GM23338 (cell line): ENCODE measurements around the gene RAPGEF5. TPM values are rescaled to one million over a fixed set of nuclear protein-coding genes. Genes with fewer than 3 reads are reported as not detected.
A peak's percentile ranks its signal among the peaks of the same experiment; 100 is the strongest.

Experiments used
- ATAC-seq: fragments of 200-7000 bp; cut with Tn5 transposase; 3 replicates; pipeline ENCODE4 v1.9.1; 2020
- DNase-seq: peaks from one replicate; pipeline ENCODE4 v3.0.0-alpha.2; 2015; ENCODE audit warnings: low spot score
- H2AFZ ChIP-seq: fragments of 200-600 bp; sonication (generic); 2 replicates; pipeline ENCODE4 v1.8.0; 2016; ENCODE audit warnings: antibody characterized with exemption, mild to moderate bottlenecking, moderate library complexity
- H3F3A ChIP-seq: fragments of 200-600 bp; sonication (generic); replicated peaks from 2 replicates; pipeline ENCODE4 v1.8.0; 2017; ENCODE audit warnings: antibody characterized with exemption, mixed run types, low read depth
- H3K27ac ChIP-seq: fragments of 200-600 bp; sonication (generic); 2 replicates; pipeline ENCODE4 v1.6.1; 2016; ENCODE audit warnings: low read depth
- H3K27me3 ChIP-seq: fragments of 200-600 bp; sonication (generic); 2 replicates; pipeline ENCODE4 v1.8.0; 2016; ENCODE audit warnings: mild to moderate bottlenecking, mixed run types, moderate library complexity; ENCODE audit not compliant: insufficient read depth
- H3K36me3 ChIP-seq: fragments of 200-600 bp; sonication (generic); 2 replicates; pipeline ENCODE4 v1.8.0; 2016; ENCODE audit warnings: mild to moderate bottlenecking; ENCODE audit not compliant: insufficient read depth
- H3K4me1 ChIP-seq: fragments of 200-600 bp; sonication (generic); 2 replicates; pipeline ENCODE4 v1.8.0; 2016; ENCODE audit warnings: mild to moderate bottlenecking, moderate library complexity; ENCODE audit not compliant: insufficient read depth
- H3K4me2 ChIP-seq: fragments of 200-600 bp; sonication (generic); 2 replicates; pipeline ENCODE4 v1.7.1; 2017; ENCODE audit warnings: mixed run types
- H3K4me3 ChIP-seq: fragments of 200-600 bp; sonication (generic); 2 replicates; pipeline ENCODE4 v1.6.1; 2016; ENCODE audit warnings: mixed run types
- H3K79me2 ChIP-seq: fragments of 200-600 bp; sonication (generic); replicated peaks from 2 replicates; pipeline ENCODE4 v1.8.0; 2017; ENCODE audit warnings: mild to moderate bottlenecking; ENCODE audit not compliant: insufficient read depth
- H3K9me2 ChIP-seq: fragments of 200-600 bp; sonication (generic); 2 replicates; pipeline ENCODE4 v1.8.0; 2017; ENCODE audit not compliant: insufficient read depth
- H4K20me1 ChIP-seq: fragments of 200-600 bp; sonication (generic); replicated peaks from 2 replicates; pipeline ENCODE4 v1.8.0; 2017; ENCODE audit warnings: mild to moderate bottlenecking; ENCODE audit not compliant: insufficient read depth
- H3K27ac Mint-ChIP-seq: 2 replicates; pipeline ENCODE4 v1.8.0; 2020; ENCODE audit warnings: inconsistent platforms, mild to moderate bottlenecking, moderate library complexity, mixed read lengths
- H3K27me3 Mint-ChIP-seq: 3 replicates; pipeline ENCODE4 v1.8.0; 2022; ENCODE audit warnings: low read depth, mild to moderate bottlenecking, moderate library complexity, mixed read lengths, inconsistent platforms; ENCODE audit not compliant: insufficient read depth, poor library complexity
- H3K36me3 Mint-ChIP-seq: 3 replicates; pipeline ENCODE4 v1.8.0; 2021; ENCODE audit warnings: low read depth, mild to moderate bottlenecking, inconsistent platforms, moderate library complexity, mixed read lengths
- H3K4me1 Mint-ChIP-seq: 3 replicates; pipeline ENCODE4 v1.8.0; 2020; ENCODE audit warnings: mild to moderate bottlenecking, inconsistent platforms, mixed read lengths
- H3K4me3 Mint-ChIP-seq: 3 replicates; pipeline ENCODE4 v1.8.0; 2021; ENCODE audit warnings: moderate library complexity, mild to moderate bottlenecking, inconsistent platforms, mixed read lengths
- H3K9me3 Mint-ChIP-seq: 3 replicates; pipeline ENCODE4 v1.8.0; 2020; ENCODE audit warnings: moderate library complexity, mild to moderate bottlenecking, inconsistent platforms, mixed read lengths
- CREB1 ChIP-seq: fragments of 250-450 bp; sonication (Bioruptor Pico); IDR thresholded peaks from 2 replicates; pipeline ENCODE4 v1.5.0; 2020; ENCODE audit warnings: low read depth, mild to moderate bottlenecking, moderate library complexity
- EZH2 ChIP-seq: fragments of 200-600 bp; sonication (generic); IDR thresholded peaks from one replicate; pipeline ENCODE4 v1.8.0; 2017; ENCODE audit warnings: antibody characterized with exemption, mild to moderate bottlenecking, low read depth; ENCODE audit not compliant: unreplicated experiment
- EZH2phosphoT487 ChIP-seq: fragments of 200-600 bp; sonication (generic); IDR thresholded peaks from one replicate; pipeline ENCODE4 v1.8.1; 2018; ENCODE audit warnings: antibody characterized with exemption; ENCODE audit not compliant: unreplicated experiment
- JUNB ChIP-seq: IDR thresholded peaks from one replicate; pipeline ENCODE4 v1.6.1; 2016; ENCODE audit warnings: antibody characterized with exemption; ENCODE audit not compliant: unreplicated experiment
- NANOG ChIP-seq: IDR thresholded peaks from 2 replicates; pipeline ENCODE4 v1.6.1; 2016; ENCODE audit warnings: antibody characterized with exemption, borderline replicate concordance
- ZNF114 ChIP-seq: fragments of 250-450 bp; sonication (Bioruptor Pico); IDR thresholded peaks from 2 replicates; pipeline ENCODE4 v1.5.0; 2020; ENCODE audit warnings: mild to moderate bottlenecking, moderate library complexity
- ZNF331 ChIP-seq: fragments of 250-450 bp; sonication (Bioruptor Pico); IDR thresholded peaks from 2 replicates; pipeline ENCODE4 v1.5.0; 2020; ENCODE audit warnings: low read depth, mild to moderate bottlenecking, moderate library complexity
- polyA plus RNA-seq: library from polyadenylated mRNA; unstranded; fragments of >200 nt; fragmentation: Nextera tagmentation; extraction: Ambion mirVana; gene quantifications from 2 replicates; pipeline ENCODE4 v1.2.1, GENCODE V29; 2016
- total RNA-seq: library from RNA; depleted of rRNA; stranded (reverse); fragments of >200 nt; shearing (Covaris generic); gene quantifications from 2 replicates; pipeline ENCODE4 v1.2.3, GENCODE V29; 2014
- TF ChIP-seq, protein P1 (sequence below): IDR thresholded peaks from one replicate; pipeline ENCODE4 v1.6.1; 2018; ENCODE audit warnings: antibody characterized with exemption; ENCODE audit not compliant: unreplicated experiment
- TF ChIP-seq, protein P2 (sequence below): fragments of 250-450 bp; sonication (Bioruptor Pico); IDR thresholded peaks from 2 replicates; pipeline ENCODE4 v1.5.0; 2020; ENCODE audit warnings: mild to moderate bottlenecking, moderate library complexity

The RAPGEF5 gene
- total and polyA plus RNA-seq, 2 experiments from 2014 or later: 6.3 to 13.1 TPM

DNA sequence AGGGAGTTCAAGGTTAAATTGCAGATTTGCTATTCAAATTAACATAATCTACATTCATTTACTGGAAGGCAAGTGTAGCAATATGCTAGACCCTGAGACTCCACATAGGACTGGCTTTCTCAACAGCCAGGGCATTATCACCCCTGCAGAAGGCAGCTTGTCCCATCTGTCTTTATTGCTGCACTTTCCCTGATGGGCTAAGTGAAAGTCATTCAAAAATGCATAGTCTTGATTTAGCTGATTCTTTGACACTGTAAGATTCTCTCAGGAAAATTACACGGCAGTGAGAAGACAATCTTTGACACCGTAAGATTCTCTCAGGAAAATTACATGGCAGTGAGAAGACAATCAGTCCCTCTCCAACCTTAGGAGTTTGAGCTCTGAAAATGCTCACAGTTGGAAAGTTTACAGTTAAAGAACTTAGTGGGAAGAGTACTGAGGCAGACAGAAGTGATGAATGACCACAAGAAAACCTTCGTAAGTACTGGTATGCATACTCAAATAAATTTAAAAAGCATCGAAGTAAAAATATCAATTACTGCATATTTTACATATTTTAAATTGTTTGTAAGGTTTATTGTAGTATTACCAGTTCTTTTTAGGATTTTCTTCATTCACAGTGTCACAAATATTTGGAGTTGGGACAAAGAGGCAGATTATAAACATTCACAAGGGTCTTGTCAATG is 88.9 kb downstream of the RAPGEF5 start:
- Histone ChIP-seq H3F3A (no peaks in the 10 kb centered on the region), H2AFZ (no peak overlapping the region), H3K27me3 (no peaks in the 10 kb centered on the region), H3K79me2 (no peaks in the 10 kb centered on the region), H3K4me1 (peaks cover 23% of the 10 kb centered on the region), H3K36me3 (no peaks in the 10 kb centered on the region), H3K9me2 (no peaks in the 10 kb centered on the region), H3K4me3 (no peak overlapping the region), H4K20me1 (no peaks in the 10 kb centered on the region), H3K4me2 (peak overlapping the region; percentile 22; the same call in 1 of the 2 replicates), H3K27ac (peak overlapping the region; percentile 29; the same call in 1 of the 2 replicates)
- Mint-ChIP-seq H3K9me3 (no peaks in the 10 kb centered on the region), H3K27ac (no peak overlapping the region), H3K4me3 (no peak overlapping the region), H3K4me1 (peaks cover 22% of the 10 kb centered on the region), H3K27me3 (peaks cover 3% of the 10 kb centered on the region), H3K36me3 (no peaks in the 10 kb centered on the region; the same call in 2 of the 3 replicates)
- TF ChIP-seq, protein P1, sequence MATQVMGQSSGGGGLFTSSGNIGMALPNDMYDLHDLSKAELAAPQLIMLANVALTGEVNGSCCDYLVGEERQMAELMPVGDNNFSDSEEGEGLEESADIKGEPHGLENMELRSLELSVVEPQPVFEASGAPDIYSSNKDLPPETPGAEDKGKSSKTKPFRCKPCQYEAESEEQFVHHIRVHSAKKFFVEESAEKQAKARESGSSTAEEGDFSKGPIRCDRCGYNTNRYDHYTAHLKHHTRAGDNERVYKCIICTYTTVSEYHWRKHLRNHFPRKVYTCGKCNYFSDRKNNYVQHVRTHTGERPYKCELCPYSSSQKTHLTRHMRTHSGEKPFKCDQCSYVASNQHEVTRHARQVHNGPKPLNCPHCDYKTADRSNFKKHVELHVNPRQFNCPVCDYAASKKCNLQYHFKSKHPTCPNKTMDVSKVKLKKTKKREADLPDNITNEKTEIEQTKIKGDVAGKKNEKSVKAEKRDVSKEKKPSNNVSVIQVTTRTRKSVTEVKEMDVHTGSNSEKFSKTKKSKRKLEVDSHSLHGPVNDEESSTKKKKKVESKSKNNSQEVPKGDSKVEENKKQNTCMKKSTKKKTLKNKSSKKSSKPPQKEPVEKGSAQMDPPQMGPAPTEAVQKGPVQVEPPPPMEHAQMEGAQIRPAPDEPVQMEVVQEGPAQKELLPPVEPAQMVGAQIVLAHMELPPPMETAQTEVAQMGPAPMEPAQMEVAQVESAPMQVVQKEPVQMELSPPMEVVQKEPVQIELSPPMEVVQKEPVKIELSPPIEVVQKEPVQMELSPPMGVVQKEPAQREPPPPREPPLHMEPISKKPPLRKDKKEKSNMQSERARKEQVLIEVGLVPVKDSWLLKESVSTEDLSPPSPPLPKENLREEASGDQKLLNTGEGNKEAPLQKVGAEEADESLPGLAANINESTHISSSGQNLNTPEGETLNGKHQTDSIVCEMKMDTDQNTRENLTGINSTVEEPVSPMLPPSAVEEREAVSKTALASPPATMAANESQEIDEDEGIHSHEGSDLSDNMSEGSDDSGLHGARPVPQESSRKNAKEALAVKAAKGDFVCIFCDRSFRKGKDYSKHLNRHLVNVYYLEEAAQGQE: no peak
- TF ChIP-seq, protein P2, sequence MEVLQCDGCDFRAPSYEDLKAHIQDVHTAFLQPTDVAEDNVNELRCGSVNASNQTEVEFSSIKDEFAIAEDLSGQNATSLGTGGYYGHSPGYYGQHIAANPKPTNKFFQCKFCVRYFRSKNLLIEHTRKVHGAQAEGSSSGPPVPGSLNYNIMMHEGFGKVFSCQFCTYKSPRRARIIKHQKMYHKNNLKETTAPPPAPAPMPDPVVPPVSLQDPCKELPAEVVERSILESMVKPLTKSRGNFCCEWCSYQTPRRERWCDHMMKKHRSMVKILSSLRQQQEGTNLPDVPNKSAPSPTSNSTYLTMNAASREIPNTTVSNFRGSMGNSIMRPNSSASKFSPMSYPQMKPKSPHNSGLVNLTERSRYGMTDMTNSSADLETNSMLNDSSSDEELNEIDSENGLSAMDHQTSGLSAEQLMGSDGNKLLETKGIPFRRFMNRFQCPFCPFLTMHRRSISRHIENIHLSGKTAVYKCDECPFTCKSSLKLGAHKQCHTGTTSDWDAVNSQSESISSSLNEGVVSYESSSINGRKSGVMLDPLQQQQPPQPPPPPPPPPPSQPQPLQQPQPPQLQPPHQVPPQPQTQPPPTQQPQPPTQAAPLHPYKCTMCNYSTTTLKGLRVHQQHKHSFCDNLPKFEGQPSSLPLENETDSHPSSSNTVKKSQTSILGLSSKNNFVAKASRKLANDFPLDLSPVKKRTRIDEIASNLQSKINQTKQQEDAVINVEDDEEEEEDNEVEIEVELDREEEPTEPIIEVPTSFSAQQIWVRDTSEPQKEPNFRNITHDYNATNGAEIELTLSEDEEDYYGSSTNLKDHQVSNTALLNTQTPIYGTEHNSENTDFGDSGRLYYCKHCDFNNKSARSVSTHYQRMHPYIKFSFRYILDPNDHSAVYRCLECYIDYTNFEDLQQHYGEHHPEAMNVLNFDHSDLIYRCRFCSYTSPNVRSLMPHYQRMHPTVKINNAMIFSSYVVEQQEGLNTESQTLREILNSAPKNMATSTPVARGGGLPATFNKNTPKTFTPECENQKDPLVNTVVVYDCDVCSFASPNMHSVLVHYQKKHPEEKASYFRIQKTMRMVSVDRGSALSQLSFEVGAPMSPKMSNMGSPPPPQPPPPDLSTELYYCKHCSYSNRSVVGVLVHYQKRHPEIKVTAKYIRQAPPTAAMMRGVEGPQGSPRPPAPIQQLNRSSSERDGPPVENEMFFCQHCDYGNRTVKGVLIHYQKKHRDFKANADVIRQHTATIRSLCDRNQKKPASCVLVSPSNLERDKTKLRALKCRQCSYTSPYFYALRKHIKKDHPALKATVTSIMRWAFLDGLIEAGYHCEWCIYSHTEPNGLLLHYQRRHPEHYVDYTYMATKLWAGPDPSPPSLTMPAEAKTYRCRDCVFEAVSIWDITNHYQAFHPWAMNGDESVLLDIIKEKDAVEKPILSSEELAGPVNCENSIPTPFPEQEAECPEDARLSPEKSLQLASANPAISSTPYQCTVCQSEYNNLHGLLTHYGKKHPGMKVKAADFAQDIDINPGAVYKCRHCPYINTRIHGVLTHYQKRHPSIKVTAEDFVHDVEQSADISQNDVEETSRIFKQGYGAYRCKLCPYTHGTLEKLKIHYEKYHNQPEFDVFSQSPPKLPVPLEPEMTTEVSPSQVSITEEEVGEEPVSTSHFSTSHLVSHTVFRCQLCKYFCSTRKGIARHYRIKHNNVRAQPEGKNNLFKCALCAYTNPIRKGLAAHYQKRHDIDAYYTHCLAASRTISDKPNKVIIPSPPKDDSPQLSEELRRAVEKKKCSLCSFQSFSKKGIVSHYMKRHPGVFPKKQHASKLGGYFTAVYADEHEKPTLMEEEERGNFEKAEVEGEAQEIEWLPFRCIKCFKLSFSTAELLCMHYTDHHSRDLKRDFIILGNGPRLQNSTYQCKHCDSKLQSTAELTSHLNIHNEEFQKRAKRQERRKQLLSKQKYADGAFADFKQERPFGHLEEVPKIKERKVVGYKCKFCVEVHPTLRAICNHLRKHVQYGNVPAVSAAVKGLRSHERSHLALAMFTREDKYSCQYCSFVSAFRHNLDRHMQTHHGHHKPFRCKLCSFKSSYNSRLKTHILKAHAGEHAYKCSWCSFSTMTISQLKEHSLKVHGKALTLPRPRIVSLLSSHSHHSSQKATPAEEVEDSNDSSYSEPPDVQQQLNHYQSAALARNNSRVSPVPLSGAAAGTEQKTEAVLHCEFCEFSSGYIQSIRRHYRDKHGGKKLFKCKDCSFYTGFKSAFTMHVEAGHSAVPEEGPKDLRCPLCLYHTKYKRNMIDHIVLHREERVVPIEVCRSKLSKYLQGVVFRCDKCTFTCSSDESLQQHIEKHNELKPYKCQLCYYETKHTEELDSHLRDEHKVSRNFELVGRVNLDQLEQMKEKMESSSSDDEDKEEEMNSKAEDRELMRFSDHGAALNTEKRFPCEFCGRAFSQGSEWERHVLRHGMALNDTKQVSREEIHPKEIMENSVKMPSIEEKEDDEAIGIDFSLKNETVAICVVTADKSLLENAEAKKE (CRISPR knock-in tag): no peak
- TF ChIP-seq NANOG (no peak), EZH2 (no peak), ZNF114 (CRISPR knock-in tag) (no peak), JUNB (no peak), CREB1 (CRISPR knock-in tag) (no peak), EZH2phosphoT487 (no peak), ZNF331 (no peak)
- no peak for DNase-seq
- no peak; the same call in 2 of the 3 replicates for ATAC-seq
